Stimulated activated CD4-positive, alpha-beta T cell treated with anti-CD3 and anti-CD28 coated beads, Interleukin-15, amount 100 ng/mL, for 48 hours (primary cell): ENCODE data around the gene SP7.
"Not testable (repeated sequence)": the region's sequence is repeated elsewhere in the genome, so short reads cannot be mapped to it uniquely, and the experiment has no call there.

Source experiments
- DNase-seq, 2 donors: peaks; one replicate each; pipeline ENCODE4 v3.0.0-alpha.2; 2020; ENCODE audit warnings: low read depth in 2 of 2

SP7 gene

GRCh38 chr12:53346491-53346890, 10.3 kb upstream of the SP7 start:
- no peak for DNase-seq

GRCh38 chr12:53345486-53346188, 9.5 kb upstream of the SP7 start:
- DNase-seq = no peak

DNA sequence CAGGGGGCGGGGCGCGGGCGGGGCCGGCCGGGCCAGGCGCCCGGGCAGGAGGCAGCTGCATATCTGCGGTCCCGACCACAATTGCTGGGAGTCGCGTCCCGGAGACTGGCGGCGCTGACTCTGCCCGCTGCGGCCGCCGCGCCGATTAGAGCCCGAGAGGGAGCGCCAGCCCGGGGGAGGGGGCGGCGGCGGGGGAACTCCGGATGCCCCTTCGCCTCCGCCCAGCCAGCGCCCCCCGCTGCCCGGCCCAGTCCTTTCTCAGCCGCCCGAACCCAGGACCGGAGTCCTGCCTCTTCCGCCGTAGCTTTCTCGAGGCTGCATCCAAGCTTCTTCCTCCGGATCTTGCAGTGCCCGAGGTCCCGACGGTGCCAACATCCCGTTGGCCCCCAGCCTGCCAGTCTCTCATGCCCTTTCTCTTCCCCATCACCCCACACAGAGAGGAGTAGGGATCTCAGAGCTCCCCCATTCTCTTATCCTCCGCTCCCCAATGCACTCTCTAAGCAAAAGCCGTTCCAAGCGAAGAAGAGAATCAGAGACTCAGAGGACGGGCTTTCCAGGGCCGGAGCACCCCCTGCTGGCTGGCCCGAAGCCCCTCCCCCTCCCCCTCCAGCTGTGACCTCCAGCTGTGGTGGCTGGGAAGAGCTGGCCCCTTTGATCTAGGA, 8.8 kb upstream of the SP7 start:
- DNase-seq = peak; percentile 50 to 72

- DNase-seq = no peak
These were observed 8.3 kb upstream of the SP7 start for GRCh38 chr12:53344487-53344823.

GRCh38 chr12:53343969-53344368, 7.8 kb upstream of the SP7 start:
- no peak for DNase-seq

- DNase-seq = no peak
These were observed 7.3 kb upstream of the SP7 start for GRCh38 chr12:53343449-53343848.

DNA sequence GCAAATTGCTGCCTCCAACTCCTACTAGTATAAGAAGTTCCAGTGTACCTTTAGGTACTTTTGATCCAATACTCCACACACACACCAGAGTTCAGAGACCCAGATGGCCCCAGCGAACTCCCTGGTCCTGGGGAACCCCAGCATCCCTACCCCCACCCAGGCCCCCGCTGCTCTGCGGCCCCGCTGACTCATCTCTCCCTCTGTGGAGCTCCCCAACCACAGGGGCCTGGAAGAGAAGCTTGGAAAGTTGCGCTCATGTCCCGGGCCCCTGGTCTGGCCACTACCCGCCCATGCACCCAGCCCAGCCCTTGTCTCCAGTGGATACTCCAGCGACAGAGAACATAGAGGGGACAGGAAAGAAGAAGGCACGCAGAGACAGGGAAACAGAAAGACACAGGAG, 4.2 kb upstream of the SP7 start:
- no peak for DNase-seq

DNA sequence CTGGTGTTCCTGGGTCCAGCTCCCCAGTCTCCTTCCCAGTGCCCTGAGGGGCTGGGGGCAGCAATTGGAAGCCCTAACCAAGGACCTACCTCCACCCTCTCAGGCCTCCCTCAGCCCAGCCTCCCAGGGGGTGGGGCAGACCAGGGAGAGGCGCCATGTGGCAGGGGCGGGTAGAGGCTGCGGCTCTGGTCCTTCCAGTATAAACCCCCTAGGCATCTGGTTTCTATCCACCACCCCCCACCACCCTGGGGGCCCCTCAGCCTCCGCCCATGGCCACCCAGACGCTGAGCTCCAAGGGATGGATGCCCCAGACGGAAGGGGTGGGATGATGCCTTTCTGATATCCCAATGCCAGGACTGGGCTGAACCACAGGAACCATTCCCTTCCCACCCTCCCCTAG, 2.8 kb upstream of the SP7 start:
- no peak for DNase-seq

DNA sequence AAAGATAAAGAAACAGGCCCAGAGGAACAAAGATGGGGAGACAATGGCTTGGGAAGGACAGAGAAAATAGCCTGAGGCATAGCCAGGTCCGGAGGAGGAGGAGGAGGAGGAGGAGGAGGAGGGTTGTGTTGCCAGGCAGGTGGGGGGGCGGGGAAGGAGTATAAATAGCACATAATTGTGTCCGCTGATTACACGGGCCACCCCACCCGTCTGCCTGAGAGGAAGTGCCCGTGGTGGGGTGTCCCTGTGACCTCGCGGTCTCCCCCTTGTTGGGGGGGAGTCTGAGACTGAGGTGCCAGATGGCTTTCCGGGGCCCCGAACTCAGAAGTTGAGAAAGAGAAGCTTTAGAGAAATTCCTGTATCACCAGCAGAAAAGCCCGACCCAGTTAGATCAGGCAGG, 1.9 kb upstream of the SP7 start:
- DNase-seq = no peak

DNA sequence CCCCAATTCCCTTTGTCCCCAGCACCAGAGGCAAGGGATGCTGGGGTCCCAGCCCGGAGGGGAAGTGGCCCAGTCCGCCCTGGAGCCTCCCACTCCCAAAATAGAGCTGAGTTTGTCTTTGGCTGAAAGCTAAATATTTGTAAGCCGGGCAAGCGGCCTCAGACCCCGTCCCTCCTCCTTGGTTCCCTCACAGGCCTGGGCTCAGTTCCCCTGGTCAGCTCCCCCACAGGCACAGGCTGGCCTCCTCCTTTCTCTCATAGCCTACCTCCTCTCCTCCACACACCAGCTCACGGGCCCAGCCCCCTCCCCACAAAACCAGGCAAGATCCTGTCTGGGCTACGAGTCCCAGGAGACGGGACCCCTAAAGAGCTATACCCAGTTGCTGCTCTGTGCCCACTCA, 1.3 kb downstream of the SP7 start:
- DNase-seq = no peak

- DNase-seq = no peak
These were observed 2.3 kb downstream of the SP7 start for GRCh38 chr12:53333845-53334244.

- DNase-seq = no peak
These were observed 2.9 kb downstream of the SP7 start for GRCh38 chr12:53333289-53333688.

- no peak for DNase-seq
These were observed 3.4 kb downstream of the SP7 start for GRCh38 chr12:53332744-53333143.

- DNase-seq = not testable (repeated sequence)
These were observed 3.8 kb downstream of the SP7 start for GRCh38 chr12:53332339-53332738.

DNA sequence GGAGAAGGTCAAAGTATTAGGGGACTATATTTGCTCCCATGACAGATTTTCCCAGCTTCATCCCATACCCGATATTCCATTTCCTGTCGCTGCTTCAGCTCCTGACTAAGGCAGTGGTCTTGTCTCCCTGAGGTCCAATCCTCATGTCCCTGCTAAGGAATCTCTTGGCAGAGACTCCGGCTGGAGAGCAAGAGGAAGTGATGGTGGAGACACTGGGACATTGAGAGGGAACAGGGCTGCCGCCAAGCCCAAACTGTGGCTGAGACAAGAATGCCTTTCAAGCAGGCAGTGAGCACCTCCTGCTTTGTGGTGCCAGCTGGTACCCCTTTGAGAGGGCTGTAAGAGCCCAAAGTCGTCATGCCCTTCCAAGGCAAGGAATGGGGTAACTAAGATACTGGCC, 5.5 kb downstream of the SP7 start:
- DNase-seq = no peak

GRCh38 chr12:53328043-53328435, 8.1 kb downstream of the SP7 start:
- DNase-seq = no peak

DNA sequence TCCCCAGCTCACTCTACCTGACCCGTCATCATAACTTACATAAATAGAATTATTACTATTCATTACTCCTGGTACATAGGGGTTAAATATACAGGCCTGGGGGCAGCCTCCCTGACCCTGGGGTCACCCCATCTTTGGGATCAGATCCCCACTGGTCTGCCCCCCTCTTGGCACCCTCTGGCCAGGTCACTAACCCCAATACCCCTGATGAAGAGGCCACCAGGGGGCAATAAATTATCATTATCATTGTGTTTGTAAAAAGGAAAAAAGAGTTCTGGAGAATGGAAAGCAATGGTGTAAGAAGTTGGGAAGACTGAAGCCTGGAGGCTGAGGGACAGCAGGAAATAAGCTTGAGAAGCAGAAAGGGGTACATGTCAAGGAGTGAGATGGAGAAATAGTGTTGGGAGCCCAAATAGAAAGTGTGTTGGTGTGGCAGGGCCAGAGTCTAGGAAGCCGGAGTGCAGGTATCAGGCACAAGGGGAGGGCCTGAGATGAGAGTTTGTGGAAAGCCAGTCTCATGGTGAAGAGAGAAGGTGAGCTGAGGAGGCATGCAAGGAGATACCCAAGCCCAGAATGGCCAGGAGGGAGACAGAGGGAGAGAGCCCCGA, 8.6 kb downstream of the SP7 start:
- DNase-seq = no peak

- DNase-seq = no peak
These were observed 9.5 kb downstream of the SP7 start for GRCh38 chr12:53326460-53327185.

DNA sequence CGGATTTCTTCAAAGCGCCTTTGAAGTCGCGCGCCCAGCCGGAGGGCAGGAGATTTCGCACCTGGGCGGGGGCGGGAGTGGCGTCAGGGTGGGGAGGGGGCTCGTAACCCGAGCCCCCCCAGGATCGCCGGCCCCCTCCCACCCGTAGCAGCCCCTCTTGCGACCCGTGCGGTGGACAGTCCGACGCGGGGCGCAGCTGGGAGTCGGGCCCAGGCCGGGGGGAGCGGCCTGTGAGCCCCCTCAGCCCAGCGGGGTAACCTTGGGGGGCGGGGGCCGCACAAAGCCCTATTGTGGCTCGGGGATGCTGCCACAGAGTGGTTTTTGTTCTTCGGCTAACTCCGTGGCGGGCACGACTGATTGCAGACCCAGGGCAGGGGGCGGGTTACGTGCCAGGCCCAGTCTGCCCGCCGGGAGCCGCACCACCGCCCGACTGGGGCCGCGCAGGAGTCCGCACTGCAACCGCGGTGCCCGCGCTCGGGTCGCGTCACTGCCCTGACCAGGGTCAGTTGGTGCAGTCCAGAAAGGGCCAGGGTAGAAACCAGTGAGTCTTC, 10.6 kb downstream of the SP7 start:
- peak in 1 of 2 donors; percentile 13 for DNase-seq

GRCh38 chr12:53324779-53325510, 11.2 kb downstream of the SP7 start:
- DNase-seq = peak; percentile 84 to 89

DNA sequence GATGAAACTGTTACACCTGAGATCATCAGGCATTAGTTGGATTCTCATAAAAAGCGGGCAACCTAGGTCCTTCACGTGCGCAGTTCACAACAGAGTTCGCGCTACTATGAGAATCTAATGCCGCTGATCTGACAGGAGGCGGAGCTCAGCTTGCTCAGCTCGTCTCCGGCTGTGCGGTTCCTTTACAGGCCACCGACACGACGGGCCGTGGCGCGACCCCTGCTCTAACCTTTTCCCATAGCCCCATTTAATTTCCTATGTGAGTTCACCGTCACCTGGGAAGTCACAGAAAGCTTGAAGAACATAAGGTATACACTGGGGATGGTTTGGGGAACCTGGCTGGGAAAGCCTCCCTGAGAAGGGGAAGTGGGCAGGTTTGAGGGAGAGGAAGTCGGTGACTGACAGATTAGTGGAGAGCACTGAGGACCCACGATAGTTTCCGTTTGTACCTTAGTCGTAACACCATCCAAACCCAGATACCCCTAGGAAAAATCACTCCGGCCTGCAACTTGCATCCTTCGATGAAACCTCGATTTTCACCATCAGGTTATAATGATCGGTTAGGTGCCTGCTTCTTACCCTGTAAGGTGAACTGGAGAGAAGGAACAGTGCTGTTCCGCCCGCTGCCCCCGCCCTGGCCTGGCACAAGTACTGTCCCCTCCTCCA, 11.9 kb downstream of the SP7 start:
- peak; percentile 35 to 38 for DNase-seq
